ENCODE measurements around the gene QDPR.
A peak's percentile ranks its signal among the peaks of the same experiment; 100 is the strongest.

Gene QDPR

GRCh38 chr4:17526695-17527477 is 15.0 kb upstream of the QDPR start:
- DNase-seq, result no peak

DNA sequence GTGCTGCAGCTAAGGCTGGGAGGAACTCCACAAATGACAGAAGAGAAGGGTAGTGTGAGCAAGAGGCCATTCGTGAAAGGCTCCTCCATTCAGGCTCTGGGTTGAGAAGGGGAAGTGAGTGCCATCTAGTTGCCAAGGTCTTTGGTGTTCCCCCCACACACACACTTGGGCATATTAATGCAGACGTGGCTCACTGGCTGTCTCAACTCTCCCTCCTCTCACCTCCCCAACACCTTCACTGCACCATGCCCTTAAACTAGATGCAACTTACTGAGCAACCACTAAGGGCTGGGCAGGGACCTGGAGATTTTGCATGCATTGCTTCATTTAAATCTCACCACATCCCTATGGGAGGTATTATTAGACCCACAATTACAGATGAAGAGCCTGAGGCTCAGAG is 11.8 kb upstream of the QDPR start:
- DNase-seq, result no peak

- DNase-seq, result no peak
Observed at GRCh38 chr4:17521595-17521994, 9.7 kb upstream of the QDPR start.

DNA sequence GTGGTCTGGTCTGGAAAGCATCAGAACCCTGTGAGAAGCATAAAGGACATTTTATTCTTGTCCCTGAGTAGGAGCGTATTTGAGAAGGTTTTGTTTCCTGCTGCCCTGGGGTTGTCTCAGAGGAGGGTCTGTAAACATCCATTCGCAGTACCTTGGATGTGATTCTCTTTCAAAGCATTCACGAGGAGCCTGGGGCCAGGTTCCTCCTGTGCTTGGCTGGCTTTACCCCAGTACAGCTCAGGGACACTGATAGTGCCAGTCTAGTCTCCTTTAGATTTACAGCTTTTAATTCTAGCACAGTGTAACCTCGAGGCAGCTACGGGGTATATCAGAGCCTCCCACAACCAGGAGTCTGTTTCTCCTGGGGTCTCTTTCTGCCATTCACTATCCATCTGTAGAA is 5.8 kb upstream of the QDPR start:
- DNase-seq, result no peak

DNA sequence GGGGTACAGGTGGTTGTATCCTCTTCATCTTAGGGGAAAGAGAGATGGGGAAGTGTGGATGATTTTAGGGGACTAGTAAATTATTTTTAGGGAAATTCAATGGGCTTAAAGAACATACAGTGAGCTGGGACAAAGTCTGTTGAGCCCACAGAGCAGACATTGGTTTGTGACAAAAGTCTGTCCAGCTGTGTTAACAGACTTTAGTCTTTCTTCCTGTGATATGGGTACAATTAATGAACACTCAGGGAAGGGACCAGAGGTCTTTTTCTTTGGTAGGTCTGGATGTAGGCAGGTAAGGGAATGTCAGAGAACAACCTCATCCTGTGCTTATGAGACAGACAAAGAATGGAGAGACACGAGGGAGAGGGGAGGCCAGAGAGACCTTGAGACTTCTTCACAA is 5.1 kb upstream of the QDPR start:
- DNase-seq, result no peak

GRCh38 chr4:17515445-17516407 is 3.8 kb upstream of the QDPR start:
- DNase-seq, result no peak

GRCh38 chr4:17514865-17515264 is 3.0 kb upstream of the QDPR start, which contains the start of gene CLRN2:
TSS of gene CLRN2 (plus strand) at chr4:17515165. CDS start at chr4:17515267, 102 bp downstream.
- DNase-seq, result no peak

DNA sequence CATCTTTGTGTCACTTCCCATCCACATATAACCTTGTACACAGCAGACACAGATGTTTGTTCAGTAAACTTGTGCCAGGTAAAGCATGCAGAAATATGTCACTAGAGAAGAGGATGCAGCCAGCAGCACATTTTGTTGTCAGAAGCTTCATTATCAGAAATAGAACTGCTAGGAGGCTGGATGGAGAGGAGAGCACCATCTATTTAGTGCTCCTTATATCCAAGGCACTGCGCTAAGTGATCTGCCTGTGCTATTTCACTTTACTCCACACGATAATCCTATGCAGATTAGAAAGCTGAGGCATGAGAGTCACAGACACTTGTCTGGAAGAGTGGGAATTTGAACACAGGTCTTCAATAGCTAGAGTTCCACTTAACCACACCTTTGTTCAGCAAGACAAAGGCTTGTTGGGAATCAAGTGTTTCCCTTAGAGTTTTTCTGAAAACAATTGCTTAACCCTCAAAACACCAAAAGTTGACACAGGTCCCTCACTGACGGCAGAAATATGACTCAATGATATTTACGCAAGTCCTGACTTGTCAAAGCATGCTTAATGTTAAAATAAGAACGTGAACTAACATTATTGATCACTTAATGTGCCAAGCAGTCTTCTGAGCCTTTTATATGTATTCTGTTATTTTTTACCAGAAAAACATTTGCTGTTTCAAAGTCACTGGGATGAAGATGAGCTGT is 1.2 kb upstream of the QDPR start:
- DNase-seq, result no peak

DNA sequence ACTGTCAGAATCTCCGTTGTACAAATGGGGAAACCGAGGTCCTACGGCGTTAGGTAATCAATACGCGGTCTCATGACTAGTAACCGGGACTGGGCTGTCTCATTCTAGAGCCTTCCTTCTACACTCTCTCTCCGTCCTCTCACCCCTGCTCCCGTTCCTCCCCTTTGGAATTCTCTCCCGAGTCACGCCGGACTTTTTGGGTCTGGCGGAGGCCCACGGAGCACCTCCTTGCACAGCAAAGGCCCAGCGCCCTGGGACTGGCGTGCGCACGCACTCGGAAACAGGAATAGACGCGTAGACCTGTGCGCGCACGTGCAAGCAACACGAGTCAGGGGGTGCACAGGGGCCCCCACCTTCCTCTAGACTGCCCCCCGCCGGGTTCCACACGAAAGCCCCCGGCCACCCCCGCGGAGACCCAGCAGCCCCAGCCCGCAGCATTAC is 361 bp downstream of the QDPR start:
- peak; percentile 37 to 42 for DNase-seq

- DNase-seq, result no peak
Observed at GRCh38 chr4:17511051-17511450, 839 bp downstream of the QDPR start.

DNA sequence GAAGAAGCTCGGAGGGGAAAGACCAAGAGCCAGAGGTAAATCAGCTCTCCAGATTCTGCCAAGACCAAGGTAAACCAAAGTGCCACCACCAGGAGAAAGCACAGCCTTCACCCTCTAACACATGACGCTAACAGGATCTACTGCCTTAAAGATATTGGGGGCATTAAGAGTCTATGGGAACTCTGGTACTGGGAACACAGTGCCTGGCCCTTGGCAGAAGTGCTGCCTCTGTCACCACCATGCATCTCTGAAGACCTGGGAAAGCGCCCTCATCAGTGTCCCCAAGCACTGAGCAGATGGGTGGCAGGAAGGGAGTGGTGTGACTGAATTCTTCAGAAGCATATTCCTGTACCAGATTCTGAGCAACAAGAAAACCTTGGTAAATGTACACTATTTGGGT is 1.3 kb downstream of the QDPR start:
- DNase-seq, result no peak

GRCh38 chr4:17504081-17504480 is 7.8 kb downstream of the QDPR start:
- no peak for DNase-seq

DNA sequence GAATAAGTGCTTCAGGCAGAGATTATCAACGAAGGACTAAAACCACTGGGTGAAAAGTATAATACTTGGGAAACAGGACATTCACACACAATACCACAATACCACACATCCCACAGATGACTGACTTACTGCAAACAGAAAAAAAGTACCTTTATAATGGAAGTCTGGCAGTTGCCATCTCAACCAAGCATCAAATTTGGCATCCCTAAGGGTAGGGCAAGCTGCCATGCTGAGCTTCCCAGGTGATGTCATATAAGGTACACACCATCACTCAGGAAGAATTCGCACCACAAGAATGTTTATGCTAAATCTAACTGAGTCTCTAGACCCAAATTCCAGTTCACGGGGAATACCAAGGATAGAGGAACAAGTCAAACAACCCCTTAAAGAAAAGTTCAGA is 9.1 kb downstream of the QDPR start:
- no peak for DNase-seq

DNA sequence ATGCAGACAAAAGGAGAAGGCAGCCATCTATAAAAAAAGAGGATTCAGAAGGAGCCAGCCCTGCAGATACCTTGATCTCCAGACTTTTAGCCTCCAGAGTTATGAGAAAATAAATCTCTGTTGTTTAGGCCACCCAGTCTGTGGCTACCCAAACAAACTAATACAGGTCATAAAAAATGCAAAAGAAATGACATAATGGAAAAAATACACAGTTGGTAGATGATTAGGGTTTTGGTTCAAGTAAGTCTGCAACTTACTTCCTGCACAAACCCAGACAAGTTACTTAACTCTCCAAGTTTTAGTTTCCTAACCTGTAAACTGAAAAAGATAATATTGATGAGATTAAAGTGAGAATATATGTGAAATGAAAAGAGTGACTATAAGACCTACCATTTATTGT is 11.3 kb downstream of the QDPR start:
- DNase-seq, result no peak

GRCh38 chr4:17497890-17498523 is 13.9 kb downstream of the QDPR start:
- DNase-seq, result no peak

DNA sequence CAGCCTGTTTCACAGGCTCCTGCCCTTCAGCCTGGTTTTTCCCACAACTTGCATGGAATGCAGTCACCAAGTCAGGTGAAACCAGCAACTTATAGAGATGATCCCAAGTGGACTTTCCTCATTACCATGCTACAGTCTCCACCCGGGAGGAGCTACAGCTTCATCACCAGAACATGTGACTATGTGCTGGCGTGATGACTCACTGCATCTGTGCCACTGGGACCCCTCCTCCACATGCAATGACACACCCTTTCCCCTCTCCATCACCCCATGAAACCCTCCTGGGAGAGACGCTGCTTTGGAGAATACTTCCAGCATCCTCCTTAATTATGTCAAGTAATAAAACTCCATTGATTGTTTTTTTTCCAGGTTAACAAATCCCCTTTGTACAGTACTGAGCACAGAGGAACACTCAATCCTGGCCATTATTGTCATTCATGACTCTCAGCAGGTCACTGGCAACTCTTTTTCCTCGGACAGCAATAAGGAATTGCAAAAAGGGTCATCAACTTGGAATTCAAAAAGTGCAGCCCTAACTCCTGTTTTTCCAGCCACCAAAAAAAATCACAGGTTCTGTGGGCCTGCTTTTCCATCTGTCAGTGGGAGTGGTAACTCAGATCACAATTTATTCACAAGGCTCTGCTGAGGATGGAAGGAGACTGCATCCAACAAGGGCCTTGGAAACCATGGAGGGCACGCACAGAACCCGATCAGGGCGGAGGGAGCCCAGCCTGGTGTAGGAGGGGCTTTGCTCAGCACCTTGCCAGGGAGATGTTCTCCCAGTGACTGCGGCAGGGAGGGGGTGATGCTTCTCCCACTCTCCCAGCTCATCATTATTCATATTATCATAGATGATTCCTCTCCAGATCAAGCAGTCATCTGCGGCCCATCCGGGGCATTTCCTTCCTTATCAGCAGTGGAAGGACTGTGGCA is 17.4 kb downstream of the QDPR start:
- no peak for DNase-seq

DNA sequence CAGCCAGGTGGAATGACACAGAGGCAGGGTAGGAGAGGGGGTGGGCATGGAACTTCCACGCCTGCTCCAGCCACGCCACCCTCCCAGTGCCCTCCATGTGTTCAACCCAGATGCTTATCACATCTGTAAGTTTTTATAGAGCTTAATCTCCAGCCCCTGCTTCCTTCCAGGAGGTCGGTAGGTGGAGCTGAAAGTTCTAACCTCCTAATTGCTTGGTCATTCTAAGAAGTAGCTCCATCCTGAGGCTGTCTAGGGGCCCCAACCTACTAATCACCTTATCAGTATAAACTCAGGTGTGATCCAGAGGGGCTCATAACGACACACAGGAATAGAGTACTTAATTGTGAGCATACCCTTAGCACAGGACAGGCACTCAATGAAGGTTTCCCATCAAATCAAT is 18.3 kb downstream of the QDPR start:
- DNase-seq, result no peak

GRCh38 chr4:17492876-17493275 is 19.0 kb downstream of the QDPR start:
- no peak for DNase-seq

DNA sequence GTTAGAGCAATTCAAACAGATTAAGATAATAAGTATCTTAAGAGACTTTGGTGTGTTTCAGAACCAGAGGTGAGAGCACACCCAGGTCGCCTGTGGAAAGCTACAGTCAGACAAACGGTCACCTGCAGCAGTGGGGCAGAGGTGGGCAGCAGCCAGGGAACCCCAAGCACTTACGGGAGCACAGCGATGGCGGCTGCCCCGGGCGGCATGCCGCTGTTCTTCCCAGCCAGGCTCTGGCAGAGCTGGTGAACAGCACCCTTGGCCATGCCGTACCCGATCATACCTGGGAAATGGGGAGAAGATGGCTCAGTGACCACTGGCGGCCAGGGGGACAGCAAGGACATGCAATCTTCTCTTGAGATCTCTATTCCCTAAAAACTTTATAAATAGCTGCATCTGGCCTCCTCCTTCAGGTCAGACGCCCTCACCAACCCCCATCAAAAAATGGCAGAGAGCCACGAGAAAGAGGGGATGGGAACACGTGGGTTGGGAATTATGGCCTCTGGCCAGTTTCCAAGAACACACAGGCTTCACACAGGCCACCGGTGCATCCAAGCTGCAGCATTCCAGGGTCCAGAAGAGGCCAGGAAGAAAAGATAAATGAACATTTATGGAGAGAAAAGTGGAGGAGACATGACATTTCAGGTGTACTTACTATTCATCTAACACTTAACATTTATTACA is 19.7 kb downstream of the QDPR start:
- DNase-seq, result no peak

DNA sequence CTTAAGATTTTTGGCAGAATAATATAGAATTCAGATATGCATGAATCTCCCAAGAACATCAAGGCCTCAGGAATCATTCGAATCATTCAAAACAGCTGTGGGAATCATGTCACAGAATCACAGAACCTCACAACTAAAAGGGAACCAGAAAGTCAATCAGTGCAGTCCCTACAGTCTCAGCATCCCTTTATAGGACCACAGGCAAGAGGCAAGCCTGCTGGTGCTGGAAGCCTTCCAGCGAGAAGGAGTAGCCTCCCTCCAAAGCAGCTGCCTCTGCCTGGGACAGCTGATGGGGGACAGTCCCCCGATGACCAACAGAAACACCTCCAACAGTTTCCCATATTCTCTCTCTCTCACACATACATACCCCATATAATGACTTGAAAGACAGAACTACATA is 20.7 kb downstream of the QDPR start:
- no peak for DNase-seq

GRCh38 chr4:17490575-17491059 is 21.3 kb downstream of the QDPR start:
- DNase-seq, result no peak
